Forelimb muscle (tissue), 1 donor: Measurements from ENCODE around the gene NEDD4L. TPM values are rescaled to one million over a fixed set of nuclear protein-coding genes. Genes with fewer than 3 reads are reported as not detected.

Source experiments
- DNase-seq: peaks from one replicate; pipeline ENCODE4 v3.0.0-alpha.2; 2013; ENCODE audit warnings: low read depth
- polyA plus RNA-seq: library from polyadenylated mRNA; unstranded; fragments of 120-200 nt; gene quantifications from one replicate; pipeline ENCODE4 v1.2.1, GENCODE V29; 2013; ENCODE audit not compliant: insufficient read length

NEDD4L gene
- polyA plus RNA-seq, 1 donor, result 33.6 TPM

DNA sequence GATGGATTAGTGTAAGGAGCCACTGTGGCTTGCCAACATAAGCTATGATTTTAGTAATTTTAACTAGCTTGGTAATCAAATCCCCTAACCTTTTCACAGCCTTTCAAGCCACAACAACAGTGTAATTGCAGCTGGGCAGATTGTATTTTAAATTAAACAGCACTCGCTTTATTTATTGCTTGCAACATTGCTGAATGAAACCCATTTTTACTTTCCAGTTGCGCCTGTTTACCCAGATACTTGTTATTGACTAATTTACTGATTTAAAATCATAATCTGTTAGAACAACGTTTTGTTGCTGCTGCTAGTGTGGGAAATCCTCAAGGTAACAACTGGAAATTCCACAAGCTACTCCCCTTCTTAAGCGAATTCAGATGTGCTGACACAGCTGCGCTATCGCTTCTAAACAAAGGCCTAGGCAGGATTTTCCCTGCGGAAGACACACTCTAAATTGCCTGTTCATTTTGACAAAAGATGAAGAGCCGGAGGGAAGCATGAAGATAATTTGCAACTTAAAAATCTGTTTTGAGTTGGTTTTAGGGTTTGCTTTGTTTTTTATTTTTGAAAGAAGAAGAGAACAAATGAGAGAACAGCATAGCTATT is 300.9 kb downstream of the NEDD4L start:
- DNase-seq, result no peak

GRCh38 chr18:58345875-58346274 is 301.8 kb downstream of the NEDD4L start:
- no peak for DNase-seq

- DNase-seq, result no peak
Observed at GRCh38 chr18:58347135-58347534, 303.1 kb downstream of the NEDD4L start.

- no peak for DNase-seq
Observed at GRCh38 chr18:58348517-58348916, 304.5 kb downstream of the NEDD4L start.

DNA sequence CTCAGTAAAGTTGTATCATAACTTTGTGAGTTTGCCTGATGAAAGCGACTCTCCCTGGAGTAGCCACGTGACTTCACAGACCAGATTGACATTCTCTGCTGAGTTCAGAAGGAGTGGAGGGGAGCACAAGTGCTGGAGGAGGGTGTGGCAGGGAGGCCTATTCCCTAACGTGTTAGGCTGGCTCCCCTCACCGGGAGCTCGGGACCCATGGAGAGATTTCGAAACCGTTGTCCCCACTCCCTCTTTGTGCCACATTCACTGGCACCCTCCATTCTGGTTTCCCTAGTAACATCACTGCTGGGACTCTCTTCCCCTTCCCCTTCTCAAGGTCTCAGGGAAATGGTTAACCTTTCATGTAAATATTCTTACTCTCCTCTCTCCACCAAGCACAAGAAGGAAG is 304.9 kb downstream of the NEDD4L start:
- no peak for DNase-seq

DNA sequence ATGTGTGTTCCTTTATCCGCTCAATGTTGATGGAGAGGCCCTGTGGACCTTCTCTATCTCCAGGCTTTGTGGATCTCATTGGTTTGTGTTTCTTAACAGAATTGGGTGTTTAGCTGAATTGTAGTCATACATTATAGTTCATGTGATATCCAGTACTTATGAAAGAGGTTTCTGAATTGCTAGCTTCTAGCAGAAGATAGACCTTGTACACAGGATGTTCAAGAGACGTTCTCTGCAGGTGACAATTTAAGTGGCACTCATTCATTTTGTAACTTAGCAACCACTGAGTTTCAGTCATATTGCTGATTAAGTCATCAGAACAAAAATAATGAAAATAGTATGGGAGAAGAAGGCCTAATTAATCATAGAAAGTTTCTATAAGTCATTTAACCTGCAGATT is 305.6 kb downstream of the NEDD4L start:
- DNase-seq, result no peak

DNA sequence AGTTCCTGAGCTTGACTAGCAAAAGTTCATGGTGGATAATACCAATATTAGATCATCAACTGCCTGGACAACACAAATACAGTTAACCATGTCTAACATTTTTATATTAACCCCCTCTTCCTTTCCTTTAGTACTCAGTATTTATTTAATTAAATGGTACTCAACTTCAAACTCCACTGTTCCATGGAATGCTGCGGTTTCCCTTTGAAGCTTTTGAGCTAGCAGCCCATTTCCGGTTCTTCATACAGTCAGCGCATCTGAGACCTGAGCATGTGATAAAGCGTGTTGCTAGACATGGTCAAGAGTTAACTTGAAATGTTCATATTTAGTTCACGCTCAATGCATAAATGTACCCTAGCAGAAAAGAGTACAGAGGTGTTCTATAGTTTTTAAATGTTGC is 306.5 kb downstream of the NEDD4L start:
- DNase-seq, result no peak

- no peak for DNase-seq
Observed at GRCh38 chr18:58351776-58352175, 307.8 kb downstream of the NEDD4L start.

DNA sequence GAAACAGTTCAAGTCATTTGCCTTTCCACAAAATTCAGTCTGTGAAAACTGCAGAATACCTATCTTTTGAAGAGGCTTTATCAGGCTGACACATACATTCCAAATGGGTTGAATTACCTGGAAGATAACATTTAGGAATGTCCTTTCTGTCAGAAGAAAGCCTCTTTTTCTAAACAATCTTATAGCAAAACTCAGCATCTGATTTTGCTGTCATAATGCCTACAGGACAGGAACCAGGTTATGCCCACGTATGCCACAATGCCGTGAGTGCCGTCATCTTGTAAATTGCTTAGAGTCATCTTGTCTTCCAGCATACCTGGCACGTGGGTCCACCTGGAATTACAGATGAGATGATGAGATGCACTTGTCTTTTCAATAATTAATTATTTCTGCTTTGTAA is 309.6 kb downstream of the NEDD4L start:
- DNase-seq, result no peak

GRCh38 chr18:58354051-58354450 is 310.0 kb downstream of the NEDD4L start:
- DNase-seq, result no peak

GRCh38 chr18:58354791-58355190 is 310.8 kb downstream of the NEDD4L start:
- no peak for DNase-seq

GRCh38 chr18:58355243-58355642 is 311.2 kb downstream of the NEDD4L start:
- no peak for DNase-seq

DNA sequence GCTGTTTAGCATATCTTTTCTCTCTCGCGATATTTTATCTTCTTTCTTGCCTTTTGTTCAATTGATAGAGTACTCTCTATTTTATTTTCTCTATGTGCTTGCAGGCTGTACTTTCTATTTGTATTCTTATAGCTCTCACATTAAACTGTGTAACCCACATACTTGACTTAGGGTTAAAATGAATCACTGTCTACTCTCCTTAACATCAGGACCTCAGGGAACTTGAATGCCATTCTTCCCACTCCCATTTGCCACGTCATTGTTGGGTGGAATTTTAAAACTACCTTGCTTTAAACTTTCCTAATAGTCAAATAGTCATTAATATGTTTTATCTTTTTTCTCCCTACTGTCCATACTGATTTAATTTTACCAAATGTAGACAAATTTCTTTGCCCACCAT is 315.2 kb downstream of the NEDD4L start:
- no peak for DNase-seq

GRCh38 chr18:58359620-58360019 is 315.6 kb downstream of the NEDD4L start:
- no peak for DNase-seq

- no peak for DNase-seq
Observed at GRCh38 chr18:58360324-58360723, 316.3 kb downstream of the NEDD4L start.

GRCh38 chr18:58361212-58361611 is 317.2 kb downstream of the NEDD4L start:
- no peak for DNase-seq

GRCh38 chr18:58362027-58362575 is 318.1 kb downstream of the NEDD4L start:
- DNase-seq, result no peak

DNA sequence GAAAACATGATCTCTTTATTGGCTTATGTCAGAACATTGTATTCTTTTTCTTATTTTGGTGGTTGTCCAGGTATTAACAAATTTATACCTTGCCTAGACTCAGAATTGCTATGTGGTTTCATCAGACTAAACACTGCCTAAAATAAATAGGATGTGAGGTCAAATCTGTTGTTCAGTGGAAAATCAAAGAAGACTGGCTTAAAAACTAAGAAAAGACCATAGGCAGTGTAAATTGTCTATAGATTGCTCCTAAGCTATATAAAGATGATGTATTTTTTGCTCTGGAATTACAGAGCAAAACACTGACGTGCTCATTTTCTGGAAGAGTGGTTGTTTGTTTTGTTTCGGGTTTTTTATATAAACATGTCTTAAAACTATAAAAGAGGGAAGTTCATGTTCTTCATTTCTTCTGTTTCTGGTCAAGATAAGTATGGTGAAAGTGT is 318.8 kb downstream of the NEDD4L start:
- no peak for DNase-seq

- DNase-seq, result no peak
Observed at GRCh38 chr18:58363767-58364540, 319.9 kb downstream of the NEDD4L start.

GRCh38 chr18:58364876-58365528 is 321.0 kb downstream of the NEDD4L start:
- DNase-seq, result no peak

GRCh38 chr18:58367425-58368140 is 323.6 kb downstream of the NEDD4L start:
- DNase-seq, result no peak

DNA sequence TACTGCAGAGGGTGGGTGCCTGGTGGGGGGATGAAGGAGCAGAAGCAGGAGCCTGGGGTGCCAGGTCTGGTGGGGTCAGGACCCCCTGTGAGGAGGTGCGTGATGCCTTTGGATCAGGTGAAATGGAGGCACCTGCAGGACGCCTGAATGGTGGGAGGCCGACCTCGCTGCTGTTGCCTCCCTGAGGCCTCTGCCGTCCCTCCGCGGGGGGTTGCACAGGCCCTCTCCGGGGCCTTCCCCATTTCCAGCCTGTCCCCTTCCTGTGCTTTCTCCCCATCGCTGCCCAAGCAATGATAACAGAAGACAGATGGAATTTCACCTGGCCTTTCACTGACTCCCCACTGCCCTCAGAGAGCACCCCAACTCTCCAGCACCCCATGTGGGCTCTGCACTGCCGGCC is 325.6 kb downstream of the NEDD4L start:
- no peak for DNase-seq
